Suppressor macrophage treated with lipopolysaccharide for 4 hours (primary cell): ENCODE results near the gene MRRF.

Experiments used
- DNase-seq: peaks from one replicate; pipeline ENCODE4 v3.0.0-alpha.2; 2020

The MRRF gene

DNA sequence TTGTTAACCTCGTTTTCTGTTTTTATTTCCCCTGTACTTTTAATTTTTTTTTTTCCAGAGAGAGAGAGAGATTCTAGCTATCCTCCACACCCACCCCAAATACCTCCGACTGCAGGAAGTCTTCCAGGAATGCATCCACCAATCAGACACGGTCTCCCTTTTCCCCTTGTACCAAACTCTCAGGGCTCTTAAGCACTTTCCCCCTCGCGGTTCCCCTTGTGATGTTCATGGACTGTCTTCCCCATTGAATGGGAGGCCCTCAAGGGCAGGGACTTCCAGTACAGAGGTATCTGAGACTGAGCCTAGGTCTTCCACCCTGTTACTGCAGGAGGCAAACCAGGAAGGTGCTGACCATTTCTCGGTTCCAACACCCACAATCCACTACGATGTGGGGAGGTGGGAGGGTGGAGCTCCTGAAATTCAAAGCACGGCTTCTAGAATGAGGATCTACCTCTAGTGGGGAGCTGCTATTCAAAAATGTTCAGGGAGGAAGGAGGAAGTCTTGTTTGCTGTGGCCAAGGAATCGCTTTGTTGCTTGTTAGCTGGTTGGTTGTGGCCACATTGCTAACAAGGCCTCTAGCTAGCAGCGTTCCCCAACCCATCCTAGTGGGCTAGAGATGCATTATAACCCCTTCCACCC lies 68.6 kb downstream of the MRRF start:
- no peak for DNase-seq

DNA sequence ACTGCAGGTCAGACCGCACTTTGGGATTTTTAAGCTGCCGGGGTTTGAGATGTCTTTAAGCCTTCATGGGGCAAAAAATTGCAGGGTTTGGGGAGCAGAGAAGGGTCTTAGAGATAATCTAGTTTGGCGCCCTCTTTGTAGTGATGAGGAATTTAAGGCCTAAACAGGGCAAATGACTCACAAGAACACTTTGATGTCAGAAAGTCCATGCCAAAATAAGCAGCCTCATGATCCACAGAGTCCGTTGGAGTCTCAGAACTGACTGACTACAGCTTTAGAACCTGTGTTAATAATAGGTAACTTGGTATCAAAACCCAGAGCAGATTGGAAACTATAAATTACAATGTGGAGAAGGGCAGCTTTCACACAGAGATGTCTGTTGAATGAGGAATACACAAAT lies 70.2 kb downstream of the MRRF start:
- no peak for DNase-seq

DNA sequence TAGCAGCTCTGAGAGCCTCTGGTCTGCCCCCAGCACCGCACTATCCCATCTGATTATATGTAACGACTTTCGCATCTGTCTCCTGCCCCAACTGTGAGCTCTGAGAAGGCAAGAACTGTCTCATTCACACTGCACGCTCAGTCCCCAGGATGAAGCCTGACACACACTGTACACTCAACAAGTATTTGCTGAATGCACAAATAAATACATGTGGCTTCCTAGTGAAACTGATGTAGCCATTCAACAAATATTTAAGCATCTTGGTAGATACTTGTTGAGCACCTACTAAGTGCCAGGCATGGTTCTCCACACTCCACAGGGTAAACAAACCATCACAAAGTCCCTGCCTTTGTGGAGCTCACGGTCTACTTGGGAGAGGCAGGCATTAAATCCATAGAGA lies 71.5 kb downstream of the MRRF start:
- DNase-seq: no peak

DNA sequence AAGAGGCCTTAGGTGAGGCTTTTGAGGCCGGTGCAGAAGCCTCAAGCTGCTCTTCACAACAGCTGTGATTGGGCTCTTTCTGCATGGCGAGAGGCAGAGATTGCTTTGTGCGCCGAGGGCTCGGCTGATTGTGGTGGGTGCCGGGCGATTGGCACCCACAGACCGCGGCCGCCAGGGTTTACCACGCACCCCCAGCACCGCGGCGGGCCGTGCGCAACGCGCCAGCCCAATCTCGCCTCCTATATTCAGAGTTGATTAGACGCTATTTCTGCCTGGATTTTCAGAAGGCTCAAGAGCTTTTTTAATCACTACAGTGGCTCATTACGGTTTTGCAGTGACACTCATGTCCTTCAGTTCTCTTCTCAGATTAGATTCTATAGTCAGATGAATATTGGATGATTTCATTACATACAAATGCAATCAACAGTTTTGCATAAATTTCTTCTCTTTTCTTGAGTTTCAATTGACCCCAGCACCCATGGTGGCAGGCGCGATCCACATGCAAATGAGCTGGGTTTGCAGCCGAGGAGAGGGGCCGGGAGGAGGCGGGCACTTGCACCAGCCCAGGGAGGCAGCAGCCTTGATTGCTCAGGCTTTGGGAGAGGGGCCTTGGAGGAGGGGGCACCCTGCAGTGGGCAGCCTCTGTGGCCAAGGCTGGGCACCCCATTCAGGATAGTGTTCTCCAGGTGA lies 72.3 kb downstream of the MRRF start:
- DNase-seq: no peak

DNA sequence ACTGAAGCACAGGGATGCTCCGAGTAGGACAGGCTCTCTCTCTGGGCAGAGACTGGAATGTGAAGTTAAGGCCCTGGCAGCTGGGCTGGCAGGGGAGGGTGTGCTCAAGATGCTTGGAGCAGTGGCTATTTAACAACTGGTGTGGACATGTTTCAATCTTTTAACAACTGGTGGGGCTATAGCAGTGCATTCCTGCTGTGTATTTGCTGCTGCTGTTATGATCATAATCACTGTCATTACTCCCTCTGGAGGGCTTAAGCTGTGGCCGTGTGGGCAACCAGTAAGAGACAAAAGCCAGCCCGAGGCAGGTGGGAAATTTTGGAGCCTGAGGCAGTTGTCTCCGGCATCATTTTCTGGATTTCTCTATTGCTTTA lies 72.9 kb downstream of the MRRF start:
- DNase-seq: no peak

DNA sequence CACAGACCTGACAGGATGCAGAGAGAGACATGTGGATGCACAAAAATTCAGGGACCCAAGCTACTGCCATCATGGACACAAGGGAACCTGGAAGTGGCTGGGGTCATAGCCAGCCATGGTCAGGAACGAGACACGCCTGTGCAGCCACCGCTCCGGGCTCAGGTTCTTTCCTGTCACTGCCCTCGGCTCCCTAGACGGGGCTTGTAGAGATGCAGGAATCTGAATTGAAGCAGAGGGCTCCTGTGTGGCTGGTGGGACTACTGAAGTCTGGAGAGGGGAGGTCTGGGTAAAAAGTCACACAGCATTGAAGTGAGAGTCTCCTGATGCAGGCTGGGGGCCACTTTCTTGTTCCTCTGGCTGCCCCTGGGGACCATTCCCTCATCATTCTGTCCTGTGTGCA lies 73.9 kb downstream of the MRRF start:
- DNase-seq: no peak

DNA sequence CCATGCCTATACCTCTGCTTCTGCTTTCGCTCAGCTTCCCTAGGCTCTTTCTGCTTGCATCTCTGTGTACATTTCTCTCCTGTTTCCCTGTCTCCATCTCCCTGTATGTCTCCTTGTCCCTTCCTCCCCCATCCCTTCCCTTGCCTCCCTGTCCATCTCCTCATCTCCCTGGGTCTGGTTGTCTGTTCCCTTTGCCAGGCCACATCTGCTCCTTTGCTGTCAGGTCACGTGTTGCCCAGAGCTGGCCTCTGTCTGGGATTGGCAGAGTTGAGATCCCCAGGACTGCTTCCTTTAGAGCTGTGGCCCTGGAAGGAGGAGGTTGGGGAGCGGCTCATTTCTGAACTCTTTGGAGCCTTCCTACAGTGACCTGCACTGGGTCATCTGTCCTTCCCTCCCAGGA lies 74.3 kb downstream of the MRRF start:
- no peak for DNase-seq

DNA sequence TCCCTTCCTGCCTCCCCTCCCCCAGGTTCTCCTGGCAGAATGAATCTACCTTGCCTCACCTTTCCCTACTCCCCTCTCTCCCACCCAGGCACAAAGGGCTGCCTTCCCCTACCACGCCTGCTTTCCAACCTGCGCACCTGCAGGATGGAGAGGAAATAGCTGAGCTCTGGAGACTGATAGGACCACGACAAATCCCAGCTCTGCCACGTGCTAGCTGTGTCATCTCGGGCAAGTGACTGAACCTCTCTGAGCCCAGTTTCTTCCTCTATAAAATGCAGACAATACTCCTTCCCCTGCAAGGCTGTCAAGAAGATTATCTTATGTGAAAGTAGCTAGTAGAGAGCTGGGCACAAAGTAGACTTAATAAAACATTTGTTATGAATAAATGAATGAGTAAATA lies 74.9 kb downstream of the MRRF start:
- no peak for DNase-seq

DNA sequence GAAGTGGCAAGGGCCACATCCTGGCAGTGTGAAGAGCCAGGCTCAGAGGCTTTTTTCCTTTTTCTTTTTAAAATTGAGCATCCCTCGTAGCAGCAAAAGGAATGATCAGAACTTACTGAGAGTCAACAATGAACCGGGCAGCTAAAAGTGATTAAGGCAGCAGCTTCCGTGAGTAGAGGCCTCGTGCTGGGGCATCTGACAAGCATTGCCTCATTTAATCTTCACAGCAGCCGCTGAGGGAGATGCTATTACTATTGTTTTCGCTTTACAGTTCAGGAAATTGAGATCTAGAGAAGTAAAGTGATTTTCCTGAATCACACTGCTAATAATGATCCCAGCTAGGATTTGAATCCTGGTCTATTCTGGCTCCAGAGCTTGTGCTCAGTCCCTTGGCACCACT lies 75.5 kb downstream of the MRRF start:
- no peak for DNase-seq

DNA sequence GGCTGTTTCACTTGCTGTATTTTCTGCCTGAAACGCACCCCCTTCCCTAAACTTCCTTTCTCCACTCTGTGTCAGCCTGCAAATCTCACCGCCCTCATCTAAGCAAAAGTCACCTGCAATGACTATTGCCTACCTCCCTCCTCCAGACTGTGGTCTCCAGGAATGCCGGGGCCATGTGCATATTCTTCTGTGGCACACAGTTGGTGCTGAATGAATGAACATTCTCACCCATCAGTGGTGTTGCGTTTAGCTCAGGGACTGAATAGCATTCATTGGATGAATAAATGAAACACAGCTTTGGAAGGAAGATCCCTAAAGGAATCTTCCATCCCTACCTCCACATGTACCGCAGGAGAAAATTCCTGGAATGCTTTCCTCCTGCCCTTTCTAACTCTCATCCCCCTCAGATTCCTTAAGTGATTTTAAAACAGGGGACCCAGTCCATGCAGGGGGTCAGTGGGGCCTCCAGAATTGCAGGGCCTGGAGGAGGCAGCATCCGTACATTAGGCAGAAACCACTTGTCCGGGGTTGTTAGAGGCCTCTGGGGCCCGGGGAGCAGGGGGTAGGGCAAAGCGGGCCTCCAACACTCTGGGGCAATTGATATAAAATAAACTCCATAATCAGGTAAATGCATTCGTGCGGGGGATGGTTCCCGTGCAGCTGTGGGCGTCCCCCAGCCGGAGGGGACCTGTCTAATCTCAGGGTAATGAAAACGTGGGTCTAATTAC lies 77.8 kb downstream of the MRRF start:
- DNase-seq: no peak

DNA sequence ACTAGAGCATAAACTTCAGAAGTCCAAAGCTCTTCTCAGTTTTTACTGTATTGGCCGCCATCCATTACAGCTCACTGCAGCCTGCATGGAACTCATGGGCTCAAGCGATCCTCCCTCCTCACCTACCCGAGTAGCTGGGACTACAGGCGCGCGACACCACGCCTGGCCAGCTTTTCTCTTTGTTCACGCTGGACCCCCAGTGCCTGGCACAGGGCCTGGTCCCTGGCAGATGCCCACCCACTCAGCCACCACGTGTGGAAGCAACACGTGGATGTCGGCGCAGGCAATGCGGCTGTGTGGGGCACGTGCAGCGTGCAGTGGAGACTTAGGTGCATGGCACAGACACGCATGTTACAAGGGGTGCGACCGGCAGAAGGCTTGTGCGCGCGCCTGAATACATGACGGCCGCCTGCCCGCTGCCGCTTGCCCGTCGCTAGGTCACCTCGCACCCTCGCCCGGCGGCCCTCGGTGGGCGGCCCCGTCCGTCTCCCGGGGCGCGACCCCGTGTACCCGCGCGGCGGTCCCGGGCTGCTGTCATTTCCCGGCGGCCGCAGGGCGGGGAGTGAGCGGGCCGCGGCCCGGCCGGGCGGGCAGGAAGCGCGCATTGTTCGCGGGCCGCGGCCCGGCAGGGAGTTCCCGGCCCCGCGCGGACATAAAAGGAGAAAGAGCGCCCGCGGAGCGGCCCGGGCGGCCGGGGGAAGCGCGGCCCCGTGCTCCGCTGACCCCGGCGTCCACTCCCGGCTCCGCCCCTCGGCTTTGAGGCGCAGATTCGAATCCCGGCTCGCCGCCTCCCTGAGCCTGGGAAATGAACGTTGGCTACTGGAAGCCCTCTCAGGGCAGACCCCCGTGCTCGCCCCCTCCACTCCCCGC lies 82.0 kb downstream of the MRRF start:
- DNase-seq: peak; percentile 58

DNA sequence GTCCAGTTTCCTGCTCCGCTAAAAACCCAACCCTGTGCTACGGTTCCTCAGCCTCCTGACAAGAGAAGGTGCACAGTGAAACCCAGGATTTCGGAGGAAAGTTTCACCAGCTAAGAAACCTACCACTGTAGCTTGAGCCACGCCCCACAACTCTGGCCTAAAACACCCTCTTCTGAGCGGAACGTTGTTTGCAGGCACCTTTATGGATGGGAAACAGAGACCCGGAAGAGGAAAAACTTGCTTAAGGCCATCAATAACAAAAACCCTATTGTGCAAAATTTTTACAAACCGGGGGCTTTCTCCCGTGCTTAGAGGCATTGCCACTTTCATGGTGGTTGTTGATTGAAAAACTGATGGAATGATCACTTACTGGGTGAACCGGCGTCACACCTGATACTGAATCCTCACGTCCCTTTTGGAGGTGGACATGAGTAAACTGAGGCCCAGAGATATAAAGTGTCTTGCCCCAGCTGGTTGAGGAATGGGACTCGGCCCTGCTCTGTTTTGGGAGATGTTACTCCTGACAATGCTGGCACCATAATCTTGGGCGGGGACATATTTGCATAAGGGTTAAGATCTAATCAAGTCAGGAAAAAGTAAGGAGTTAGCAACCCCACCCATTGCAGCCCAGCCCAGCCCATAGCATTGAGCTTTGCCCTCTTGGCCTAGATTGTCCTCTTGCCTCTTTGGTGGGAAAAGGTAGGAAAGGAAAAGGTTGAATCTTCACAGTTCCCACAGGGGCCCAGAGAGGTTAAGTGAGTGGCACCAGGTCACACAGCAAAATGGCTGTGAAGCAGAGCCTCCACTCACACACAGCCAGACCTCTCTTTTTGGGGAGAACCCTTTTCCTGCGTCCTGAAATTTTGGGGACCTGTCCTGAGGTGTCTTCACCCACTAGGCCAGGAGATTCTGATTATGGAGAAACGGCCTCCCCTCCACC lies 82.9 kb downstream of the MRRF start:
- no peak for DNase-seq

DNA sequence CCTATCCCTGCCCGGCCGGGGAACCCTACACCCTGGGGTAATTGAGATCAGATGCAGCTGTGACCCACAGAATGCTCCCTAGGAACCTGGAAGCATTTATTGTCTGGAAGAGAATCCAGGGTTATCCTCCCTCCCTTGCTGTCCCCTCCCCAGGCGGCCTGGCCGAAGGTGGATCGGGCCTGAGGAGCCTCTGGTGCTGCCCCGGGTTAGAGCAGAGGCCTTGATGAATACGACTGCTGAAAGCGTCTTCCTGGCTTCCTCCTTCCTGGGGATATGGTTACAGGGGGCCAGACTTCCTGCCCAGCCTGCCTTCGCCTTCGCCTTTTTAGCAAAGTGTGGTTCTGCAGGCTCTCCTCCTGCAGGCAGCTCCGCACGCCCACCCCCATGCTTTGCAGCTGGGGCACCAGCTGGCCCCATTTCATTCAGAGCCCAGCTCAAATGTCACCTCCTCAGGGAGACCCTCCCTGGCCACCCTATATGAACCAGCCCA lies 83.7 kb downstream of the MRRF start:
- DNase-seq: no peak

DNA sequence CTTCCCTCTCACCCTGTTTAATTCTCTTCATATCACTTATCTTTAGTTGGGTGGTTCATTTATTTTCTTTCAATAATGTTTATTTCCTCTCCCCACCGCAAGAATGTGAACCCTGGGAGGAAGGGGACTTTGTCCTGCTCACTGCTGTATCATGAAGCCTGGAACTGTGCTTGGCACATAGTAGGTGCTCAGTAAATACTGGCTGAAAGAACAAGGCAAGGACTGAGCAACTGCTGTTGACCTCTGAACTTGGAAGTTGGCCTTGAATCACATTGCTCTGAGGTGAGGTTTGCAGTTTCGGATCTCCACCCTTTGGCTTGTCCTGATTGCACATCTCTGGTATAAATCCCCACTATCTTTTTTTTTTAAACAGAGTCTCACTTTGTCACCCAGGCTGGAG lies 84.1 kb downstream of the MRRF start:
- no peak for DNase-seq

DNA sequence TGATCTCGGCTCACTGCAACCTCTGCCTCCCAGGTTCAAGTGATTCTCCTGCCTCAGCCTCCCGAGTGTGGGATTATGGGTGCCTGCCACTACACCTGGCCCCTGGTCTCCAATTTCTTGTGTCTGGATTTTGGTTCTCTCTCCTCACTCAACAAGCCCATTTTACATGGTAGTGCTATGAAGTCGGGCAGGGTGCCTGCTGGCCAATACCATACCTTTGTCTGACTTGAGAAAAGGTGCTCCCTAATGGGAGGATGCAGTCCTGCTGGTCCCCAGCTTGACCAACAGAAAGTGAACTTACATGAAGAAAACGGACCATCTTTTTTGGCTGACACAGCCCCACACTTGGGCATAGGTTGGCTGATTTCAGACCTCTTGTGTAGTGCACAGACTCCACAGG lies 84.5 kb downstream of the MRRF start:
- no peak for DNase-seq

DNA sequence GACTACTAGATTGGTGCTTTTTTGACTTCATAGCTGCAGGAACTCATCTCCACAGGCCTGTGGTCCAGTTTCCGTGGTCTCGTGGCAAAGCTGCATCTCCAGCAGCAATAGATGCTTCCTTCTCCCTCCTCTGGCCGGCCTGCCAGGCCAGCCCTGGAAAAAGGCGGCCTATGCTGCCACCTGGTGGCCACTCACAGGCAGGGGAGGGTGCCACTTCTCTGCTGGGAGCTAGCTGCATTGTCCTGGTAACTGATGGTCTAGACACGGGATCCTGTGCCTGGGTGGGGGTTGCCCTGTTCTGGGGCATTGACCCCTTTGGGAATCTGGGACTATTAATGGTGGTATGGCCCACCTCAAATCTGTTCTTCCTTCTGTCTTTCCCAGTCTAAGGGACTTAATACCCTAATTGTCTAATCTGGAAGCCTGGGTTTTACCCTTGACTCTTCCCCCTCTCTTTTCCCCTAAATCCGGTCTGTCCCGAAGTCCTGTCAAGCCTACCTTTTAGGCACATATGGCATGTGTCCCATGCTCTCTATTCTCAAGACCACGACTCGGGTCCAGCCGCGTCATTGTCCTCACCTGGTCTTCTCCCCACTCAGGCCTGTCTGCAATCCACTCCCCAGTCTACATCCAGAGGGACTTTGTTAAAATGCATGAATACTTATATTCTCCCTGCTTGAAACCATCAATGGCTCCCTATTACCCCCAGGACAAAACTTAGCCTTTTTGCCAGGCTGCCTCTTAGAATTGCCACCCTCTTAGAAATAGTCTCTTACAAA lies 86.1 kb downstream of the MRRF start:
- DNase-seq: peak; percentile 87

DNA sequence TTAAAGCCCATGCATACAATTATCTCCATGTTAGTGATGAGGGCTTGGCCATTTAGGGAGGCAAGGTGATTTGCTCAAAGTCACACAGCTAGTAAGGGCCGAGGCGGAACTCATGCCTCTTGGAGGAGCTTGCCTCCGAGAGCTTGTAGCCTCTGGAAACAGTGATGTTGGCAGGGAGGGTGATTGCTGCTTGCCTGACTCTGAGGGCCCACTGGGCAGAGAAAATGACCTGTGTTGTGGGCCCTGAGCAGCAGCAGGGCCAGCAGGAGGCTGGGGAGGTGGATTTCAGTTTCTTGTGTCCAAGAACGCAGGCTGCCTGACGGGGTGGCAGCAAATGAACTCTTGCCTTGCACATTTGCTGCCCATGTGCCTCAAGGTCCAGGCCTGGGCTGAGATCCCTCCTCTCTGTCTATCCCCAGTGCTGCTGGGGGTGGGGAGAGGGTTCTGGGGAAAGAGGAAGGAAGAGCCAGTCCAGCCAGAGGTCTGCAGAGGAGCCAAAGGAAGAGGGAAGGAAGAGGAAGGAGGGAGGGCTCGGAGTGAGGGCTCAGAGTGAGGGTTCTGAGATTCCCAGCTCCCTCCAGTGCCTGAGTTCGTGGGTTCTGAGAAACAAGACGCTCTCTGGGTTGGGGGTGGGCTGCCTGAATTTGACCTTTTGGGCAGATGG lies 90.0 kb downstream of the MRRF start:
- DNase-seq: peak; percentile 47

DNA sequence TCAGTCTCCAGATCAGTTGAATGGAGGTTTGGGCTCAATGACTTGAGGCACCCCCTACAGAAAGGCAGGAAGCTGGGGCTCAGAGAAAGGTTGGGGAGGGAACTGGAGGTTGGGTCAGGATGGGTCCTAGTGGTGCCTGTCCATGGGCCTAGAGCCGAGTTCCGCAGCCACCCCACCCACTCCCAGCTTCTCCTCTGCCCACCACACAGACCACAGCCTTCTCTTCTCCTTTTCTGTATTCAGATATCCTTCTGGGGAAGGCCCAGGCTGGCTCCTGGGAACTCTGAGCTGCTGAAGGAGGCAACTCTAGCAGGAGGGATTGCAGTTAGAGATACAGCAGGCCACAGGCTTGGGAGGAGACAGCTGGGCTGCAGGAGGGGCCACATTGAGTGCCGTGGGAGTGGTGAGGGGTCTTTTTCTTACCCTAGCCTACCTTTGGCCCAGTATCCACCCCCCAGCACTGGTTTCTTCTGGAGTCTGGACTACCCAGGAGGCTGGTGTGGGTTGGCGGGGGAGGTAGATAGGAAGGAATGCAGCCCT lies 90.7 kb downstream of the MRRF start:
- peak; percentile 54 for DNase-seq

DNA sequence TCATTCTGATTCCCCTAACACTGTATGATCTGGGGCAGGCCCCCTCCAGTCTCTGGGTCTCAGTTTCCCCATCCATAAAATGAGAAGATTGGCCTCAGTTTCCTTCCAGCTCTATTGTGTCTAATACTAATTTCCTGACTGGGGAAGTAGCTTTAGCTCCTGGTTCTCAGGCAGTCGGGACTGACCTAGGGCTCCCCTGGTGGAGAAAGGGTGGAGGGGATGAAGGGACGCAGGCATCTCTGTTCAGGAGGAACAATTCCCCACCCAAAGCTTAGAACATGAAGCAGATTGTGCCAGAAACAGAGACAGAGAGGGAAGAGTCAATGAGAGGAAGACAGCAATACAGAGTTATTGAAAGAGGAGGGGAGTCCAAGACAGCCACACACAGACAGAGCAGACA lies 91.9 kb downstream of the MRRF start:
- DNase-seq: no peak

DNA sequence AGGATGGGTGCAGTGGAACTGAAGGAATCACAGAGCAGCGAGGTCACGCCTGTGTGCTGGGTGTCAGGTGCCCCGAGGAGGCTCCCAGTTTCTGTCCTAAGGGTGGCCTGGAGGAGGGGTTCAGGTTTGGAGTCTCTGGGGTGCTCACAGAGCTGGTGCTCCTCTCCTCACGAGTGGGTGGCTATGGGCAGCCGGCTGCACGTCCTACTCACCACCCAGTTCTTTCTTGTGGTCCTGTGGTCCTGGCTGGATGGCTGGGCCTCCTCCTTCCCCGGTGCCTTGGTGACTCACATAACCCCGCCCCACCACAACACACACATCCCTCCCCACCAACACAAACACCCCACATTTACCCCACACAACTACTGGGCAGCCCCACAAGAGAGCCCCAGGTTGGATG lies 96.2 kb downstream of the MRRF start:
- DNase-seq: no peak
